ENCODE data around the gene BRD3.

The BRD3 gene

DNA sequence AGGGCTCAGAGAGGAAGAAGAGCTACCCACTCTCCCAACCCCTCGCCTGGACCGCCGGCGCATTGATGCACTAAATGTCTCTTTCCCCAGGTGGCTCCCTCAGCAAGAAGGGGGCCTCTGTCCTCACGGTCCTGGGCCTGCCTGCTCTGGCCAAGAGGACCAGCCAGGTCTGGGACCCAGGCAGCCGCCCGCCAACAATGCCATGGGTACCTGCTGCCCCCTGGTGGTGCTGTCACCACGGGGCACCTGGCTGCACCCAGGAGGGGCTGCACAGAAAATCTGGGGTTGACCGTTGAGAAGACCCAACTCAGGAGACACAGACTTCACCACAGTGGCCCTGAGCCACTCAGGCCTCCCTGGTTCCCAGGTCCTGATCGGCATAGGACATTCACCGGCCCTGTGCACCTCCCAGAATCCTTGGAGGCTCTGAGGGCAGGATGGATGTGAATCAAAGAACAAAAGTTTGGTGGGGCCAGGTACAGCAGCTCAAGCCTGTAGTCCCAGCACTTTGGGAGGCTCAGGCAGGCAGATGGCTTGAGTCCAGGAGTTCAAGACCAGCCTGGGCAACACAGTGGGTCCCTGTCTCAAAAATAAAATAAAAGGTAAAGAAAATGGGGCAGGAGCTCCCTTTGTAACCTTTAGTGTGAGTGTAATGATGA, 73.3 kb downstream of the BRD3 start:
- no peak for TF ChIP-seq FOXP2 (optimal IDR thresholded peaks at IDR 0.05; ENCODE audit: borderline replicate concordance, extremely low read depth, extremely low read length, insufficient read depth)
- TF ChIP-seq POLR2AphosphoS5 (IDR thresholded peaks at IDR 0.05; ENCODE audit: low read depth, low read length) = no peak
- TF ChIP-seq SIN3A (IDR thresholded peaks at IDR 0.05; ENCODE audit: borderline replicate concordance, insufficient read depth, low read length) = no peak
- no peak for TF ChIP-seq TAF1 (IDR thresholded peaks at IDR 0.05; ENCODE audit: borderline replicate concordance, insufficient read depth, low read length)
- TF ChIP-seq, protein P1, sequence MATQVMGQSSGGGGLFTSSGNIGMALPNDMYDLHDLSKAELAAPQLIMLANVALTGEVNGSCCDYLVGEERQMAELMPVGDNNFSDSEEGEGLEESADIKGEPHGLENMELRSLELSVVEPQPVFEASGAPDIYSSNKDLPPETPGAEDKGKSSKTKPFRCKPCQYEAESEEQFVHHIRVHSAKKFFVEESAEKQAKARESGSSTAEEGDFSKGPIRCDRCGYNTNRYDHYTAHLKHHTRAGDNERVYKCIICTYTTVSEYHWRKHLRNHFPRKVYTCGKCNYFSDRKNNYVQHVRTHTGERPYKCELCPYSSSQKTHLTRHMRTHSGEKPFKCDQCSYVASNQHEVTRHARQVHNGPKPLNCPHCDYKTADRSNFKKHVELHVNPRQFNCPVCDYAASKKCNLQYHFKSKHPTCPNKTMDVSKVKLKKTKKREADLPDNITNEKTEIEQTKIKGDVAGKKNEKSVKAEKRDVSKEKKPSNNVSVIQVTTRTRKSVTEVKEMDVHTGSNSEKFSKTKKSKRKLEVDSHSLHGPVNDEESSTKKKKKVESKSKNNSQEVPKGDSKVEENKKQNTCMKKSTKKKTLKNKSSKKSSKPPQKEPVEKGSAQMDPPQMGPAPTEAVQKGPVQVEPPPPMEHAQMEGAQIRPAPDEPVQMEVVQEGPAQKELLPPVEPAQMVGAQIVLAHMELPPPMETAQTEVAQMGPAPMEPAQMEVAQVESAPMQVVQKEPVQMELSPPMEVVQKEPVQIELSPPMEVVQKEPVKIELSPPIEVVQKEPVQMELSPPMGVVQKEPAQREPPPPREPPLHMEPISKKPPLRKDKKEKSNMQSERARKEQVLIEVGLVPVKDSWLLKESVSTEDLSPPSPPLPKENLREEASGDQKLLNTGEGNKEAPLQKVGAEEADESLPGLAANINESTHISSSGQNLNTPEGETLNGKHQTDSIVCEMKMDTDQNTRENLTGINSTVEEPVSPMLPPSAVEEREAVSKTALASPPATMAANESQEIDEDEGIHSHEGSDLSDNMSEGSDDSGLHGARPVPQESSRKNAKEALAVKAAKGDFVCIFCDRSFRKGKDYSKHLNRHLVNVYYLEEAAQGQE (IDR thresholded peaks at IDR 0.05; ENCODE audit: insufficient read depth in 1 of 2, low read depth in 2 of 2, low read length in 2 of 2) = no peak

DNA sequence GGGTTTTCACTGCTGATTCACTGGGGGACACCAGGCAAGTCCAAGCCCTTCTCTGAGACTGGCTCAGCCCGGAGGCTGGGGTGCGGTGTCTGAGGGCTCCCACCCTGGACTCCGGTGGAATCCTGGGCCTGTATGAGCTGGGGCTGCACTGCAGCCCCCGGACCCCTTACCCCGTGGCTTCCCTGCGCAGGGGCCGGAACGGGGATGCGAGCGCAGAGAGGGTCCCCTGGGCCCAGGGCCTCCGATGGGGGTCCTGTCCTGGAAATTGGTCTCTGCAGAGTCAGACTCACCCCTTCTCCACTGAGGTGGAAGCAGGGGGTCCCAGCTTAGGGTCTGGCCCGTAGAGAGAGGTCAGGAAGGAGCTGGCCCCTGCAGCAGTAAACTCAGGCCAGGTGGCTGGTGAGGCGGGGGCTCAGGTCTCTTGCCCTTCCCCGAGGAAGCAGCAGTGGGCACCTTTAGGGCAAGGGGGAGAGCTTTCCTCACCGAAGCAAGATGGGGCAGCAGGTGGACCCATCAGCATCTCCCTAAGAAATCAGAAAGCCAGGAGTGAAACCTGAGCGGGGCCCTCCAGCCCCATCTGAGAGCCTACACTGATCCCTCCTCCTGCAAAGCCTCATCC, 74.1 kb downstream of the BRD3 start:
- TF ChIP-seq SIN3A (IDR thresholded peaks at IDR 0.05; ENCODE audit: borderline replicate concordance, insufficient read depth, low read length) (no peak), POLR2AphosphoS5 (IDR thresholded peaks at IDR 0.05; ENCODE audit: low read depth, low read length) (no peak), FOXP2 (optimal IDR thresholded peaks at IDR 0.05; ENCODE audit: borderline replicate concordance, extremely low read depth, extremely low read length, insufficient read depth) (no peak), TAF1 (IDR thresholded peaks at IDR 0.05; ENCODE audit: borderline replicate concordance, insufficient read depth, low read length) (no peak)
- TF ChIP-seq, protein P1 (IDR thresholded peaks at IDR 0.05; ENCODE audit: insufficient read depth in 1 of 2, low read depth in 2 of 2, low read length in 2 of 2) = no peak

DNA sequence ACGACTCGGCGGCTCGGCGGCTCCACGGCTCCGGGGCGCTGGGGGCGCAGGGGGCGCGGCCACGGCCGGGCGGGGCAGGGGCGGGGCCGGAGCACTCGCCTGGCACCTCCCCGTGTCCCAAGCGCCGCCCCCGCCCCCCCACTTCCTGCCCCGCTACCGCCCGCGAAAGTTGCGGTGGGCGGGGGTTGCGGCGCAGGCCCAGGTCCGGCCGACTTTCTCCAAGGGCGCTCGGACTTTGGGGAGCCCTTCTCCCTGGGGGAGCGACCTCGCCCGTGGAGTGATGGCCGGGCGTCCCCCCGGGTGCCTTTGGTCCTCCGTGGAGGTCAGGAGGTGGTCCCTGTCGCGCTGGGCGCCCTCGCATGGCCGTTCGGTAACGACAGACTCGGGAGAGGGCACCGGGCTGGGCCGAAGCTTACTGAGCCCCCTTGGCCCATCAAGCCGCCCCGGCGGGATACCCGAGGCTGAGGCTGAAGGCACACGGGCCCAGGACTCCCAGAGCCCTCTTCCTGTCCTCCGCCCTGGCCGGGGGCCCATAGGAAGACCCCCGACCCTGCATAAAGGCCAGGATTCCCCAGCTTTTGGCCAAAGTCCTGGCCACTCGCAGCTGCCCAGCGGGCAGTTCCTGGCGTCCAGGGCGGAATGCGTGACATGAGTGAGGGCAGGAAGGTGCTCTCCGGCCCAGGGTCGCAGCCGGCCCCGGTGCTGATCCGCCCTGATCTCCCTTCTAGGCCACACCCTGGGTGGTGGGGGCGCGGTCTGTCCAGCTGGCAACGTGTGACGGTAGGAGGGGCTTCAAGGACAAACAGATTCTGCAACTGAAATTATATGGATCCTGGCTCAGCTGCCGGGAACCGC, 74.8 kb downstream of the BRD3 start:
- peak; percentile 76; the same call in 1 of the 2 replicates for TF ChIP-seq SIN3A (IDR thresholded peaks at IDR 0.05; ENCODE audit: borderline replicate concordance, insufficient read depth, low read length)
- no peak; the same call in 1 of the 2 replicates for TF ChIP-seq POLR2AphosphoS5 (IDR thresholded peaks at IDR 0.05; ENCODE audit: low read depth, low read length)
- TF ChIP-seq TAF1 (IDR thresholded peaks at IDR 0.05; ENCODE audit: borderline replicate concordance, insufficient read depth, low read length) = no peak

DNA sequence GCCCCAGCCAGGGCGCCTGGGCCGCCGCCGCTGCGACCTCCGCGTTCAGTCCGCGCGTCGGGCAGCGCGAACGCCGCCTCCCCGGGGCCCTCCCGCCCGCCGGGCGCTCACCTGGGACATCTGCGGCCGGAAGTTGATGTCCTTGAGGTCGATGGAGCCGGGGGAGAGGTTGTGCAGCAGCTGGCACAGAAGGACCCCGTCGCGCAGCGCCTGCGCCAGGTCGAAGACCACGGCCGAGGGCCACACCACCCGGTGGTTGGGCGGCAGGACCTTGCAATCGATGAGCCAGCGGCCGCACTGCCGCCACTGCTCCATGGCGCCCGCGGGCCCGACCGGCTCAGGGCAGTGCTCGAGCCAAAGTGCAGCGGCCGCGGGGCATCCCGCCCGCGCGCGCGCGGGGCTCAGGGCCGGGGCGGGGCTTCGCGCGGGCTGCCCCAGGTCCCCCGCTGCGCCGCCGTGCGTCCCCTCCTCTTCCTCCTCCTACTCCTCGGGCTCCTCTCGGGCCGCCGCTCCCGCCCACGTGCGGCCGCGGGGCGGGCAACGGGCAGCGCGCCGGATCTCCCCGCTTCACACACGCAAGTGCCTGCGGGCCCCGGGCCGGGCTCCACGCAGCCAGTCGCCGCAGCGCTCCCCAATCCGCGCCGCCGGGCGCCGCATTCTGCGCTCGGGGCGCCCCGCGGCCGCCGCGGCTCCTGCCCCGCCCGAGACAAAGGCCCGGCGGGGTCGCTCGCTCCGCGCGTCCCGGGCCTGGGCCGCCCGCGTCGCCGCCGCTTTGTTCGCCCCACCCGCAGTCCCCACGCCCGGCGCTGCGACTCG, 75.7 kb downstream of the BRD3 start, which contains the start of gene VAV2:
Gene VAV2 (minus strand): TSS at position 361 of the 816 bp plus-strand sequence. CDS start 46 bp downstream, at position 315.
- TF ChIP-seq POLR2AphosphoS5 (IDR thresholded peaks at IDR 0.05; ENCODE audit: low read depth, low read length) (no peak), TAF1 (IDR thresholded peaks at IDR 0.05; ENCODE audit: borderline replicate concordance, insufficient read depth, low read length) (no peak), FOXP2 (optimal IDR thresholded peaks at IDR 0.05; ENCODE audit: borderline replicate concordance, extremely low read depth, extremely low read length, insufficient read depth) (no peak), SIN3A (IDR thresholded peaks at IDR 0.05; ENCODE audit: borderline replicate concordance, insufficient read depth, low read length) (no peak)
- TF ChIP-seq, protein P1 (IDR thresholded peaks at IDR 0.05; ENCODE audit: insufficient read depth in 1 of 2, low read depth in 2 of 2, low read length in 2 of 2) = no peak

Data from PFSK-1 (cell line).